Measurements from ENCODE around the gene AHSG. TPM values are rescaled to one million over a fixed set of nuclear protein-coding genes. Genes with fewer than 3 reads are reported as not detected.

The AHSG gene
- total RNA-seq, 1 experiment from 2014 or later = 1.6 TPM

DNA sequence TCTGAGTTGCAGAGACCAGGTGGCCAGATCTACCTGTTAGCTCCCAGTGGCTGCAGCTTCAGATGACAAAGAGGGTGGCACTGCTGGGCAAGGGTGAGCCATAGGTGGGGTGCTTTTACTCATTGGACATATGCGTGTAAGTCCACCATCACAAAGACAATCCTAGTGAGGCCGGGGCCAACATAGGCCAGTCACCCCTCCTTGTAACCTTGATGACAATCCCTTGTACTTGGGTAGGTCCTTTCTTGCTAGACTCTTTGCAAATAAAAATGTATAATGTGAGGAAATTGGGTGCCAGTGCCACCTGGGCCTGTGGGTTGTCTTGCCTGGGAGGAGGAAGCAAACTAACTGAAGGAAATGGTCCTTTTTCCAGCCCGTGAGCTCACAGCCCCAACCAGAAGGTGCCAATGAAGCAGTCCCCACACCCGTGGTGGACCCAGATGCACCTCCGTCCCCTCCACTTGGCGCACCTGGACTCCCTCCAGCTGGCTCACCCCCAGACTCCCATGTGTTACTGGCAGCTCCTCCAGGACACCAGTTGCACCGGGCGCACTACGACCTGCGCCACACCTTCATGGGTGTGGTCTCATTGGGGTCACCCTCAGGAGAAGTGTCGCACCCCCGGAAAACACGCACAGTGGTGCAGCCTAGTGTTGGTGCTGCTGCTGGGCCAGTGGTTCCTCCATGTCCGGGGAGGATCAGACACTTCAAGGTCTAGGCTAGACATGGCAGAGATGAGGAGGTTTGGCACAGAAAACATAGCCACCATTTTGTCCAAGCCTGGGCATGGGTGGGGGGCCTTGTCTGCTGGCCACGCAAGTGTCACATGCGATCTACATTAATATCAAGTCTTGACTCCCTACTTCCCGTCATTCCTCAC is 7.6 kb downstream of the AHSG start:
- no peaks in the 10 kb centered on the region for H3K36me3 ChIP-seq (ENCODE audit: control insufficient read depth in 1 of 2, insufficient read depth in 2 of 2, low read length in 2 of 2)
- ATAC-seq = no peak
- no peaks in the 10 kb centered on the region for H3K9me2 ChIP-seq (ENCODE audit: insufficient read depth)
- intact Hi-C loops (cut with micrococcal nuclease) = no loop called here
- ChIA-PET RAD21 (ENCODE audit: low non-redundant PET in 1 of 2, low total read pairs in 2 of 2, uncharacterized antibody in 2 of 2, unreplicated experiment in 2 of 2) (no interaction called here), POLR2A (no interaction called here), CTCF (no interaction called here)
- H3K9ac ChIP-seq (ENCODE audit: low read length) = no peak overlapping the region
- H3K9me3 ChIP-seq (ENCODE audit: control insufficient read depth in 1 of 2, insufficient read depth in 1 of 2, low read depth in 1 of 2, low read length in 2 of 2) = no peaks in the 10 kb centered on the region
- H3K27ac ChIP-seq (ENCODE audit: low read depth, low read length) = no peak overlapping the region
- no peak overlapping the region for H3K4me2 ChIP-seq (ENCODE audit: low read length)
- H2AFZ ChIP-seq (ENCODE audit: low read depth, low read length, poor library complexity, severe bottlenecking) = no peak overlapping the region
- H3K4me3 ChIP-seq (replicated peaks in 1 of 2; ENCODE audit: low read depth in 1 of 2, low read length in 2 of 2) = no peak overlapping the region
- H4K20me1 ChIP-seq (ENCODE audit: insufficient read depth) = no peaks in the 10 kb centered on the region
- no TSS peak for BruUV-seq (replicated peaks)
- no peak for TF ChIP-seq ZNF274 (IDR thresholded peaks at IDR 0.05; ENCODE audit: low read depth, low read length)
- TF ChIP-seq POLR2A (IDR thresholded peaks at IDR 0.05; ENCODE audit: borderline replicate concordance, extremely low read depth, insufficient read depth, insufficient read length) = no peak
- TF ChIP-seq ELF1 (IDR thresholded peaks at IDR 0.05; ENCODE audit: borderline replicate concordance, low read depth) = no peak
- TF ChIP-seq YY1 (IDR thresholded peaks at IDR 0.05; ENCODE audit: extremely low read depth, insufficient replicate concordance, low read depth, low read length) = no peak
- TF ChIP-seq POLR2AphosphoS5 (IDR thresholded peaks at IDR 0.05; ENCODE audit: low read depth, low read length) = no peak
- TF ChIP-seq, protein P1, sequence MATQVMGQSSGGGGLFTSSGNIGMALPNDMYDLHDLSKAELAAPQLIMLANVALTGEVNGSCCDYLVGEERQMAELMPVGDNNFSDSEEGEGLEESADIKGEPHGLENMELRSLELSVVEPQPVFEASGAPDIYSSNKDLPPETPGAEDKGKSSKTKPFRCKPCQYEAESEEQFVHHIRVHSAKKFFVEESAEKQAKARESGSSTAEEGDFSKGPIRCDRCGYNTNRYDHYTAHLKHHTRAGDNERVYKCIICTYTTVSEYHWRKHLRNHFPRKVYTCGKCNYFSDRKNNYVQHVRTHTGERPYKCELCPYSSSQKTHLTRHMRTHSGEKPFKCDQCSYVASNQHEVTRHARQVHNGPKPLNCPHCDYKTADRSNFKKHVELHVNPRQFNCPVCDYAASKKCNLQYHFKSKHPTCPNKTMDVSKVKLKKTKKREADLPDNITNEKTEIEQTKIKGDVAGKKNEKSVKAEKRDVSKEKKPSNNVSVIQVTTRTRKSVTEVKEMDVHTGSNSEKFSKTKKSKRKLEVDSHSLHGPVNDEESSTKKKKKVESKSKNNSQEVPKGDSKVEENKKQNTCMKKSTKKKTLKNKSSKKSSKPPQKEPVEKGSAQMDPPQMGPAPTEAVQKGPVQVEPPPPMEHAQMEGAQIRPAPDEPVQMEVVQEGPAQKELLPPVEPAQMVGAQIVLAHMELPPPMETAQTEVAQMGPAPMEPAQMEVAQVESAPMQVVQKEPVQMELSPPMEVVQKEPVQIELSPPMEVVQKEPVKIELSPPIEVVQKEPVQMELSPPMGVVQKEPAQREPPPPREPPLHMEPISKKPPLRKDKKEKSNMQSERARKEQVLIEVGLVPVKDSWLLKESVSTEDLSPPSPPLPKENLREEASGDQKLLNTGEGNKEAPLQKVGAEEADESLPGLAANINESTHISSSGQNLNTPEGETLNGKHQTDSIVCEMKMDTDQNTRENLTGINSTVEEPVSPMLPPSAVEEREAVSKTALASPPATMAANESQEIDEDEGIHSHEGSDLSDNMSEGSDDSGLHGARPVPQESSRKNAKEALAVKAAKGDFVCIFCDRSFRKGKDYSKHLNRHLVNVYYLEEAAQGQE (IDR thresholded peaks at IDR 0.05; ENCODE audit: low read depth) = no peak
- no peak for TF ChIP-seq ZBTB33 (IDR thresholded peaks at IDR 0.05; ENCODE audit: extremely low read depth, insufficient replicate concordance, low read length)
- no peak for TF ChIP-seq SIN3A (IDR thresholded peaks at IDR 0.05; ENCODE audit: low read depth)
- H3K4me1 ChIP-seq (ENCODE audit: control insufficient read depth in 1 of 2, insufficient read depth in 2 of 2, low read length in 2 of 2) = peaks cover 2 to 12% of the 10 kb centered on the region in 2 experiments; a peak in 2 of 4 replicates
- H3K79me2 ChIP-seq (ENCODE audit: insufficient read depth, low read length) = no peaks in the 10 kb centered on the region
- no peaks in the 10 kb centered on the region for H3K27me3 ChIP-seq (ENCODE audit: insufficient read depth, low read length)
- no peak for DNase-seq (ENCODE audit: low read depth, low spot score)

All from HCT116 (cell line).